Nephron (organoid): ENCODE measurements around the gene UBE2I.

Source experiments
- H3K27ac Mint-ChIP-seq, 3 experiments: 2 replicates each; pipeline ENCODE4 v1.8.0; 2020; ENCODE audit warnings: mixed read lengths in 3 of 3, mild to moderate bottlenecking in 2 of 3, moderate library complexity in 1 of 3
- H3K27me3 Mint-ChIP-seq: 2 replicates; pipeline ENCODE4 v1.8.0; 2021; ENCODE audit warnings: low read depth, mild to moderate bottlenecking, moderate library complexity, mixed read lengths
- H3K36me3 Mint-ChIP-seq: 2 replicates; pipeline ENCODE4 v1.8.0; 2020; ENCODE audit warnings: low read depth, mixed read lengths
- H3K4me1 Mint-ChIP-seq: 2 replicates; pipeline ENCODE4 v1.8.0; 2020; ENCODE audit warnings: mixed read lengths
- H3K4me3 Mint-ChIP-seq, 3 experiments: 2 replicates each; pipeline ENCODE4 v1.8.0; 2020; ENCODE audit warnings: mild to moderate bottlenecking in 3 of 3, mixed read lengths in 3 of 3, moderate library complexity in 2 of 3
- H3K9me3 Mint-ChIP-seq: 2 replicates; pipeline ENCODE4 v1.8.0; 2020; ENCODE audit warnings: mixed read lengths
- CTCF ChIP-seq, 3 experiments: fragments of 200-600 bp; sonication (generic); IDR thresholded peaks; one replicate each; pipeline ENCODE4 v1.5.0; 2021; ENCODE audit warnings: antibody characterized with exemption in 3 of 3; ENCODE audit not compliant: unreplicated experiment in 3 of 3

The UBE2I gene

GRCh38 chr16:1330931-1331711 lies 21.7 kb downstream of the UBE2I start:
- TF ChIP-seq CTCF (IDR thresholded peaks at IDR 0.05; ENCODE audit: unreplicated experiment in 3 of 3): no peak
- H3K27me3 Mint-ChIP-seq: peaks cover 57% of the 10 kb centered on the region
- peak overlapping the region in 2 of 3 experiments; percentile 21 to 26 for H3K4me3 Mint-ChIP-seq
- no peak overlapping the region for H3K27ac Mint-ChIP-seq
- H3K36me3 Mint-ChIP-seq: peaks cover 3% of the 10 kb centered on the region
- H3K9me3 Mint-ChIP-seq: no peaks in the 10 kb centered on the region
- H3K4me1 Mint-ChIP-seq: no peaks in the 10 kb centered on the region

DNA sequence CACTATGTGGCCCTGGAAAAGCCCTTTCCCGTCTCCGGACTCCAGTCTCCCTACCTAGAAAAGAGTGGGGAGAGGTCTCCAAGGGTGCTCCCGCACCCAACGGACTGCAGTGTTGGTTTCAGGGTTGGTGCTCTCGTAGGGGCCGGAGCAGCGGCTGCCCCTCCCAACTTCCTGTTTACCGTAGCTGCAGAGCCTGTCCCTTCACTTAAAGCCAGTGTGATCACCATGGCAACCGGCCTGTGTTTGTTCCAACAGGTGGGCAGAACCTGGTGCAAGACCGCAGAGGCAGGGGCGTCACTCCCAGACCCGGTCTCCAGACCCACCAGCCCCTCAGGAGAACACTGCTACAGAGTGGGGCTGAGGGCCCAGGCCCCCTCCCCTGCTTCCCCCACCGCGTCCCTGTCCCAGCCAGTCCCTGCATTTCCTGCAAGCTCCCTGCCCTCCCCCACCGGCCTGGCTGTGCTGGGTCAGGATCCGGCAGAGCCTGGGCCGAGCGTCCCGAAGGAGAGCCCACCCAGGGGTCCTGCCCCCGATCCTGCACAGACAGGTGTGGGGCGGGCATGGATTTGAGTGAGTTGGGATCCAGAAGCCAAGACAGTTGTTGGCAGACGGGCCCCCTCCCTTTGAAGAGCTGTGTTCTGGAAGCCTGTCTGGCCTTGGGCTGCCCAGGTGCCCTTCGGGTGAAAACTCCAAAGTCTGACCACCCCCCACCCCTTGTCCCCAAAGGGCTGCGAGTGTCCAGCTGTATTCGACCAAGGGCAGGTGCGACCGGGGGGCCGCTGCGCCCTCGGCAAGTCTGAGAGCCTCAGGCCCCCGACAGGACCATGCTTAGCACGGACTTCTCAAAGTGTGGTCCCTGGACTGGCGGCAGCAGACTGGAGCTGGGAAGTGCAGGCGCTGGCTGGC lies 22.5 kb downstream of the UBE2I start:
- no peak for TF ChIP-seq CTCF (IDR thresholded peaks at IDR 0.05; ENCODE audit: unreplicated experiment in 3 of 3)
- Mint-ChIP-seq H3K27ac (no peak overlapping the region), H3K4me3 (peak overlapping the region; percentile 32 to 78 (median 62)), H3K9me3 (no peaks in the 10 kb centered on the region), H3K4me1 (no peaks in the 10 kb centered on the region), H3K36me3 (no peaks in the 10 kb centered on the region), H3K27me3 (peaks cover 65% of the 10 kb centered on the region)

- no peaks in the 10 kb centered on the region for H3K4me1 Mint-ChIP-seq
- no peaks in the 10 kb centered on the region for H3K9me3 Mint-ChIP-seq
- no peak overlapping the region for H3K27ac Mint-ChIP-seq
- H3K36me3 Mint-ChIP-seq: no peaks in the 10 kb centered on the region
- peak overlapping the region; percentile 53 to 78 (median 62) for H3K4me3 Mint-ChIP-seq
- peaks cover 73% of the 10 kb centered on the region for H3K27me3 Mint-ChIP-seq
- no peak for TF ChIP-seq CTCF (IDR thresholded peaks at IDR 0.05; ENCODE audit: unreplicated experiment in 3 of 3)
Measured at GRCh38 chr16:1332618-1333148, 23.2 kb downstream of the UBE2I start.

GRCh38 chr16:1333149-1333812 lies 23.8 kb downstream of the UBE2I start, which contains the start of gene BAIAP3:
TSS of gene BAIAP3 (plus strand) at chr16:1333645. CDS start at chr16:1338550, 4,905 bp downstream.
- no peak for TF ChIP-seq CTCF (IDR thresholded peaks at IDR 0.05; ENCODE audit: unreplicated experiment in 3 of 3)
- Mint-ChIP-seq H3K36me3 (no peaks in the 10 kb centered on the region), H3K27me3 (peaks cover 73% of the 10 kb centered on the region), H3K9me3 (no peaks in the 10 kb centered on the region), H3K27ac (no peak within 1 kb of the TSS), H3K4me1 (no peaks in the 10 kb centered on the region), H3K4me3 (peak within 1 kb of the TSS; percentile 53 to 78 (median 62))

- Mint-ChIP-seq H3K4me1 (no peaks in the 10 kb centered on the region), H3K27ac (no peak overlapping the region), H3K27me3 (peaks cover 73% of the 10 kb centered on the region), H3K9me3 (no peaks in the 10 kb centered on the region), H3K4me3 (peak overlapping the region in 1 of 3 experiments; percentile 27), H3K36me3 (no peaks in the 10 kb centered on the region)
- TF ChIP-seq CTCF (IDR thresholded peaks at IDR 0.05; ENCODE audit: unreplicated experiment in 3 of 3): no peak
Measured at GRCh38 chr16:1333854-1334700, 24.6 kb downstream of the UBE2I start.
